Hippocampal formation (tissue), 2 donors: ENCODE measurements around the gene SYNGR3.
A peak's percentile ranks its signal among the peaks of the same experiment; 100 is the strongest.
"Not testable (repeated sequence)": the region's sequence is repeated elsewhere in the genome, so short reads cannot be mapped to it uniquely, and the experiment has no call there.

Experiments used
- DNase-seq, 2 donors: peaks; one replicate each; lab custom pipeline; 2025; lab: John Stamatoyannopoulos, UW

SYNGR3 gene

GRCh38 chr16:2008631-2009163, 18.9 kb downstream of the SYNGR3 start:
- DNase-seq = no peak

GRCh38 chr16:2009164-2009711, 19.5 kb downstream of the SYNGR3 start:
- DNase-seq = no peak

- peak; percentile 75 to 76 for DNase-seq
Measured at GRCh38 chr16:2009791-2010510, 20.2 kb downstream of the SYNGR3 start, which contains the start of gene ZNF598. Gene ZNF598 (minus strand): TSS chr16:2009821.

GRCh38 chr16:2011726-2012125, 22.0 kb downstream of the SYNGR3 start:
- not testable (repeated sequence) for DNase-seq

- no peak for DNase-seq
Measured at GRCh38 chr16:2013527-2013926, 23.8 kb downstream of the SYNGR3 start.

- DNase-seq = no peak
Measured at GRCh38 chr16:2015117-2015946, 25.6 kb downstream of the SYNGR3 start.

- DNase-seq = no peak
Measured at GRCh38 chr16:2015947-2016208, 26.1 kb downstream of the SYNGR3 start.

GRCh38 chr16:2016407-2016922, 26.7 kb downstream of the SYNGR3 start:
- no peak for DNase-seq

GRCh38 chr16:2019518-2019920, 29.7 kb downstream of the SYNGR3 start, which contains the start of gene NPW:
Gene NPW (plus strand): TSS chr16:2019785.
- DNase-seq = no peak

GRCh38 chr16:2019921-2020831, 30.4 kb downstream of the SYNGR3 start:
- no peak for DNase-seq

GRCh38 chr16:2022723-2023091, 32.9 kb downstream of the SYNGR3 start:
- DNase-seq = no peak

- DNase-seq = peak; percentile 77 to 87
Measured at GRCh38 chr16:2023092-2024031, 33.6 kb downstream of the SYNGR3 start.

- no peak for DNase-seq
Measured at GRCh38 chr16:2024032-2024420, 34.3 kb downstream of the SYNGR3 start.

GRCh38 chr16:2025251-2025650, 35.5 kb downstream of the SYNGR3 start:
- no peak for DNase-seq

- DNase-seq = no peak
Measured at GRCh38 chr16:2025878-2026460, 36.2 kb downstream of the SYNGR3 start.

- DNase-seq = peak in 1 of 2 donors; percentile 5
Measured at GRCh38 chr16:2026461-2027023, 36.8 kb downstream of the SYNGR3 start, which contains the start of gene NHERF2. Gene NHERF2 (plus strand): TSS chr16:2026902. CDS start chr16:2027006, 104 bp downstream.

GRCh38 chr16:2027024-2028010, 37.5 kb downstream of the SYNGR3 start:
- no peak for DNase-seq

- no peak for DNase-seq
Measured at GRCh38 chr16:2028146-2028545, 38.4 kb downstream of the SYNGR3 start.
